ENCODE data around the gene CACNA1C.

CACNA1C gene

DNA sequence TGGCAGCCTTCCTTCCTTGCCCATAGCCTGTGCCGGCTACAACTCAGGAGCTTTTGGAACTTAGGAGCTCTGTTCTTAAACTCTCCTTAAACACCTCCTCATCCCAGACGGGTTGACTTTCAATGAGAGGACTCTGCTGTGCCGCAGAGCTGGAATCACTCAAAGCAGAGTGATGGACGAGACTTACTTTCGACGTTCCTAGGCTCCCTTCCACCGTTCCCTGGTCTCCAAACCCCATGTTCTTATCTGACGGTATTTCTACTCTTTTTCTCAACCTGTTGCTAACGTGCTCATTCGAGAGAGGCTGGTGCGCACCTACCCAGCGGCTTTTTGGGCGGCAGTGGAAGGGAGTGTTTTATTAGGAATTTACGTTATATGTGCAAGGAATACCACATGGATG lies 232.7 kb downstream of the CACNA1C start:
- no peak for DNase-seq

DNA sequence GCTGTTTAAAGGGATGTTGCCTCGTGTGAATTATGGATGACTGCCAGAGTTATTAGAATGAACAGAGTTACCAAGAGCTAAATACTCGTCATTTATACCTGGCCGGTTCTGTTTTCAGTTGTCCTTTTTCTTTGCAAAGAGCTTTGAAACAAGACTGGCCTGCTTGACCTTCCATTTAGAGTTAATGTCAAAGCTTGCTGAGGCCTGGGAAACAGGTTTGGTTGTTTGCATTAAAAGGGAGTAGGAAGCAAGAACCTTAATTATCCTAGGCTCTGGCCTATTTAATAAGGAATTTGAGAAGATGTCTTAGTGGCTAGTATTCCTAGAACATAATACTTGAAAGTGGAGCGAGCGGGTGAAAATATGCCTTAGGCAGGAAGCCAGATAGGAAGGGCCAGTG lies 233.3 kb downstream of the CACNA1C start:
- DNase-seq: no peak

GRCh38 chr12:2286461-2287131 lies 233.8 kb downstream of the CACNA1C start:
- DNase-seq: no peak

GRCh38 chr12:2287151-2287550 lies 234.4 kb downstream of the CACNA1C start:
- no peak for DNase-seq

DNA sequence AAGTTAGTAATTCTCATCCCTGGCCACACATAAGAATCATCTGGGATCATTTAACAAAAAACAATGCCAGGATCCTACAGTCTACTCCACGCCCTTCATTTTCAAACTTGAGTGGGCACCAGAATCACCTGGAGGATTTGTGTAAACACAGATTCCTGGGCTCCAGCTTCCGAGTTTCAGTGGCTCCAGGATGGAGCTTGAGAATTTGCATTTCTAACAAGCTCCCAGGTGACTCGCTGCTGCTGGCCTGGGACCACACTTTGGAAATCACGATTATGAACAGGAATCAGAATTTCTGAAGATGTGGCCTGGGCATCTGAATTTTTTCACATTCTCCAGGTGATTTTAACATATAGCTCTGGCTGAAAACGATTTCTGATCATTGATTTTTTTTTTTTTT lies 234.8 kb downstream of the CACNA1C start:
- no peak for DNase-seq

GRCh38 chr12:2288001-2288400 lies 235.2 kb downstream of the CACNA1C start:
- DNase-seq: no peak

GRCh38 chr12:2288471-2288870 lies 235.7 kb downstream of the CACNA1C start:
- no peak for DNase-seq

GRCh38 chr12:2288875-2289274 lies 236.1 kb downstream of the CACNA1C start:
- DNase-seq: no peak

DNA sequence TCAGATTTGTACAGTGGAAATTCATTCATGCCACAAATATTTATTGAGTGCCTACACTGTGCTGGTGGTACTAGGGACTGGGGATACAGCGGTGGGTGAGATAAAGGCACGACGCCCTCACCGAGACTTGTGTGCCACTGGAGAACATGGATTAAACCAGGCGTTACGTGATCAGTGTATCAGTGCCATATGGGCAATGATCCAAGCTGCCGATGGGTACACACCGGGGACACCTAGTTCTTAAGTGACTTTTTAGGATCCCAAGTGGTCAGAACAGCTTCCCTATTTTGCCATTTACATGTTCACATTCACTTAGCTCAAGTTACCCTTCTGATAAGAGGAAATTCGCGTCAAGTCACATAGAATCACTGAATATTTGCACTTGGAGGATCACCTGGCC lies 236.7 kb downstream of the CACNA1C start:
- no peak for DNase-seq

DNA sequence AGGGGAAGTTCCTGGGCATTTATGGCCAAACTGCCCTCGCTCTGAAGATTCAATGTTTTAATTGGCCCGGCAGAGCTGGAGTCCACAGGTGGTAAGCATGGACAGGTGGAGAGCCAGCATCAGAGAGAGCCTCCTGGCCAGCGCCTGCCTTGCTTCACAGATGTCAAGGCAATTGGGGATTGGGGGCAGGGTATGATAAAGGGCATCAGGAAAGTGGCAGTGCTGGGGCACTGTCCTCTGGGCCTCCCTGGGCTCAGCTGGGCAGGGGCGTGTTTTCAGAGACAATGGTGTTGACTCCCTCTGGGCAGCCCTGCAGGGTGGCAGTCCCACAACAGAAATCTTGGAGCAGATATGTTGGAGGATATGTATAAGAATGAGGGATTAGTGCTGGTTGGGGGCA lies 237.3 kb downstream of the CACNA1C start:
- DNase-seq: no peak

- DNase-seq: no peak
Measured at GRCh38 chr12:2290516-2291065, 237.8 kb downstream of the CACNA1C start.

DNA sequence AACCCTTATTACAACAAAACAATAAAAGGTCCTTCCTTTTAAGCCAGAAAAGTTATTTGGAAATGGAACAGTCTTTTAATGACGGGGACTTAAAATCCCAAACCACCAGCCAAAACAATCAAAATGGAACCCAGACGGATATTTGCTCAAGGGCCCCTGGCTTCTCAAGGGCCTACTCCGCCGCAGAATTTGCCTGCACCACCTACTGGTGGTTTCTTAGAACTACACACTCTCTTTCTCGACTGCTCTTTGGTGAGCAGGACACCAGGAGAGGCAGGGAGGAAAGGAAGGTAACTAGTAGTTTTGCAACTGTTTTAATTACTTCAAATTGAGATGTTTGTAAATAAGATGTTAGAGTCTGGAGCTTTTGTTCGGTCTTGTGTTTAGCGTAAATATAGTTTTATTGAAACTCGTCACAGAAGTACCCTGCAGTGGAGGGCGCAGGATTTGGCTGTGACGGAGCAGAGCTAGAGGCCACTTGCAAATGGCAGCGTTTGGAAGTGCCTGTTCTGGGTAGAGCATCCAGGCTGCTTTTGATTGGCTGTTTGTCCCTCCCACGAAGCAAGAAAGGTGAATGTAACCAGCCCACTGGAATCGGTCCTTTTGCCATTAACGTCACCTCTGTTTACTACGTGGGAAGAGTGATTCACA lies 238.5 kb downstream of the CACNA1C start:
- no peak for DNase-seq

DNA sequence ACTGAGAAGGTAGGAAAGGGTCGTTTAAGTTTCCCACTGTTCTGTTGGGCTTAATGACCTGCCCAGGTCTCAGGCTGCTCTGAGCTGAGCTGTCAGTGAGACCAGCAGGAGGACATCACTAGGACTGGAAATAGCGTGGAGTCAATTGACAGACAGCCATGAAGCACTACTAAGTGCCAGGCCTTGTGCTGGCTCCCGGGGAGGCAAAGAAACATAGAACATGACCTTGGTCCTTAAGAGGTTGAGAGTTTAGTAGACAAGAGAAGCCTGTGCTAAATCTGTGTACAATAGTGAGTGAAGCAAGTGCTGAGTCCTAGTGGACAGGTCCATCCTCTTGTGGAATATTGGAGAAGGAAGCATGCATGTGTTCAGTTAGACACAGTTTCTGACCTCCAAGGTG lies 239.2 kb downstream of the CACNA1C start:
- DNase-seq: no peak

DNA sequence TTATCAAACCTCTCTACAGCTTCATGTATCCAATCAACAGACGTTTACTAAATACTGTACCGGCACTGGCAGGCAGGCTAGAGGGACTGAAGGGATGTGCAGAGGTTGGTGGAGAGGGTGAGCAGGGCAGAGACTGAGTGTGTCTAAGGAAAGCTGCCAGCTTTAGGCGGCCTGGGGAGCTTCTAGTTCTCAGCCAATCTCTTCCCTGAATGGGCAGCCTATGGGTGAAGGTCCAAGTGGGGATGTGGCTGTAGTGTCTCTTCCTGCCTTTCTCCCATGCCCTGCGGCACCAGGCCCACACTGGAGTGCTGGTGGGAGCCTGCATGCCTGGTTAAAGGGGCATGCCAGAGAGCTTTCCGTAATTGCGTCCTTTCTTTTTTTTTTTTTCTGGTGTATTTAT lies 239.8 kb downstream of the CACNA1C start:
- DNase-seq: no peak

DNA sequence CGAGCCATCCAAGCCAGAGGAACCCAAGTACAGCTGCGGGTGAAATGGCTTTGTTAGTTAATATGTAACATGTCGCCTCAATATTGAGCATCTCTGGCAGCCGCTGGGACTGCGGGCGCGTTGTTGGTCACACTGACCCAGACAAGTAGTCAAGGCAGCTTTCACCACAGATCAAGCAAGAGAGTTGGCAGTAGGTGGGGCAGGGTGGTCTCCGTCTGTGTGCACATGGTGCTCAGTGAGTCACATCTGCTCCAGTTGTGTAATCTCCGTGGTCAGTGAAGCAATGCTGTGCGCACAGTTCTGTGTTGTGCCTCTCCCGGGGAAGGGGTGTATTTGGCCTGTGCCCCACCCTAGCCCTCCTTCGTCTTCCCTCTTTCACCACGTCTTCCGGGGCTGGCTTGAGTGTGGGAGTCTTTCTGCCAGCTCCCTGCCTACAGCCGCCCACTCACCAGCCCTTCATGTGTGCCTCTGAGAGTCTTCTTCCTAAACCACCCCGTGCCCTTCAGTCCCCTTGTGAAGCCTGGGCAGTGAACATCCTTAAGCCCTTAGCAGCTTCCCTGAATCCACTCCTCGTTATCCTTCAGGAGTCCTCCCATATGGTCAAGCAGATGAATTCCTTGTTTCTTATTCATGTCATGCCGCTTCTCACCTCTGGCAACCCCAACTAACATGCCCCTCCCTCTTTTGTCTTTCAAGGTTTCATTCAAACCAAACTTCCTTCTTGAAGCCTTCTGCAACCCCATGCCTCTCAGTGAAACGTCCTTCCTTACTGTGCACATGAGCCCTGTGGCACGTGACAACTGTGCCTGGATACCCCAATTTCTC lies 242.1 kb downstream of the CACNA1C start:
- DNase-seq: no peak

DNA sequence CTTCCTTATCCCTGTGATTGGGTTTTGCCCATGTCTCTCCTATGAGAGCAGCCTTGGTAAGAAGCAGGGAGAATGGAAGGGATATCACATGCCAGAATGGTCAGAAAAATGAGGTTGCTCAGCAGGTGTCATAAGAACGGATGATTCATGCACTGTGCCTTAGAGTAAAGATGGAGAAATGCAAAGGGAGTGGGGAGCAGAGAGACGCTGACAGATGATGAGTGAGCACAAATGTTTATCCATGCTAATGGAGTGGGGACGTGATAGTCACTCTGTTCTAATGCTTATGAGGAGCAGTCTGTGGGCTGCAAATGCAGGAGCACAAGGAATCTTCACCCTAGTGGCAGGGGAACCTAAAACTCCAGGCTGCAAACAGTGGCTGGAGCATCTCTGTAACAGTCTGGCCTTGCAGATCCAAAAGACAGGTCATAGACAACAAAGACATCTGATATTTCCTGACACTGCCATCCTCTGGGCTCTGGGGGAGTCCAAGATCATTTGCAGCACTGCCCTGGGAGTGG lies 243.2 kb downstream of the CACNA1C start:
- no peak for DNase-seq

DNA sequence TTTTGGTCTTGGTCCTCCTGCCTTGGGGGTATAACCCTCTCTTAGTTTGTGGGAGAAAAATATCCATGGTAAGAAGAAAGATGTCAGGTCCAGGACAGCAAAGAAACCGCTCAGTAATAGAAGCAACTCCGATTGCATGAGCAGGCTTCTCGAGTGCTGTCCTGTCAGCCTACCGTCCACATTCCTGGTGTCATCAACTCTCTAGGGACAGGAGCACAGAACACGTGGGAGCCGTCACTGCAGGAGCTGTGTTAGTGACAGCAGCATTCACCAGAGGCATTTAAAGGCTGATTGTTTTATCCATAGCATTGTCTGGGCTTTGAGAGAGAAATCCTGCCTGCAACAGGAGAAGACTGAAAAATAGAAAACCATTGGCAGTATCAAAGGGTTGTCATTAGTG lies 244.2 kb downstream of the CACNA1C start:
- DNase-seq: no peak

DNA sequence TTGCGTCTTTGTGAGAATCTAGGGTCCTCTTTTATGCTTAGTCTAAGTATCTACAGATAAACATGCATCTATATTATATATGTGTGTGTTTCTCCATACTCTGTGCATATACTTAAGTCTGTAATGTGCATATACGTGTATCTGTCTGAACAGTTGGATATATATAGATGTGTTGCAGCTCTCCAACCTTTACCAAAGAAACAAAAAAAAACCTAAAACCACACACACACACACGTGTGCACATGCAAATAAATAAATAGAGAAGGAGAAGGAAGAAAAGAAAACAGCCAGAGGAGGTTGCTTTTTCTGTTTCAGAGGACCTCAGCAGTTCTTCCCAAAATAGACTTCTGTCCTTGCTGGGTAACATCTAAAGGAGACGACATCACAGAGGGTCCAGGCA lies 244.9 kb downstream of the CACNA1C start:
- DNase-seq: no peak

DNA sequence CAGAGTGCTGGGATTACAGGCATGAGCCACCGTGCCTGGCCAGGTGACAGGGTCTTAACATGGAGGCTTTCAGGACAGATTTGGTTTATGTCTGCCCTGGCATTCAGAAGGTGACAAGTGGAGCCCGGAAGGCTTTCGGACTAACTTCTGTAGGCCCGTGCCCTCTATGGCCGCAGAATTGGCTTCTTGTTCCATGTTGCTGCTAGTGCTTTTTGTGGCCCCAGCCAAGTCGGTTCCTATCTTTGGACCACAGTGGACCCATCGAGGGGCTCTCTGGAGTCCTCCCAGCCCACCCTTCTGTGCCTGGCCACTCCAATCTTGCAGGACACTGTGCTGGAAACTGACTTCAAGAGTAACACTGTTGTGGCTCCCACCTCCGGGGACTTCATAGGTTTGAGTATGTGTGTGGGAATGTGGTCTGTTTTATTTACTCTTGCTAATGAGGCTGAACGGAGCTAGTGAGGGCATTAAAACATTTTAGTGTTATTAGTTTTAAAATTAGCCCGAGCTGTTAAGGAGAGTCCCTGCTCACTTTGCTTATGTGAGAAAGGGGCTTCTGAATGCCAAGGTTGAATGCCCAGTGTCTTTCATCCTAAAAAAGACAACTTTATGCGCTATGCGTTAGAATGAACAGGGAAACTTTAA lies 245.9 kb downstream of the CACNA1C start:
- DNase-seq: no peak

GRCh38 chr12:2299206-2299605 lies 246.4 kb downstream of the CACNA1C start:
- DNase-seq: no peak

DNA sequence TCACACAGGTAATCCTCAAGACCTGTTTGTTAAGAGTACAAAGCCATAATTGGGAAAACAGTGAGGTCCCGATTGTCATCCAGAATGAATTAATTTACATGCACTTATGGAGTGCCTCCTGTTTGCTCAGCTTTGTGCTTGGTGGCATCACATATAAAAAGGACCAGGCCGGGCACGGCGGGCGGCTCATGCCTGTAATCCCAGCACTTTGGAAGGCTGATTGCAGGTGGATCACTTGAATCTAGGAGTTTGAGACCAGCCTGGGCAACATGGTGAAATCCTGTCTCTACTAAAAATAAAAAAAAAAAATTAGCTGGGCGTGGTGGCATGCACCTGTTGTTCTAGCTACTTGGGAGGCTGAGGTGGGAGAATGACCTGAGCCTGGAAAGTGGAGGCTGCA lies 247.4 kb downstream of the CACNA1C start:
- DNase-seq: no peak

DNA sequence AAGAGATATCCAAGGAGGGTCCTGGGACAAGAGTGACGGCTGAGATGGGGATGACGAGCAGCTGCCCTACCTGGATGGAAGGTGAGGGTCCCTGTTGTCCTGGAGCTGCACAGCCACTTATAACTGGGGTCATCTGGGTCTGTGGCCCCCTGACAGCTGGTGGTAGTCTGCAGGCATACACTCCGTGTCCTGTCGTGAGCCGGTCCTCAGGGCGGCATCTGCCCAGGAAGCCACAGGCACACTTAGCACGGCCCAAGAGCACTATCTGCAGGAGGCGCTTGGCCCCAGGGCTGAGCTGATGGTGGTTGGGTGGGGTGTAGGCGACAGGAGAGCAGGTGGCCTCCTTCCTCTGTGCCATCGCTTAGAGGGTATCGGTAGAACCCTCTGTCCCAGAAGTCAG lies 248.1 kb downstream of the CACNA1C start:
- DNase-seq: no peak
